CD4-positive, alpha-beta T cell (primary cell): Measurements from ENCODE around the gene PCSK2. TPM values are rescaled to one million over a fixed set of nuclear protein-coding genes. Genes with fewer than 3 reads are reported as not detected.

Experiments
- ATAC-seq: fragments of 200-7000 bp; cut with Tn5 transposase; one replicate; pipeline ENCODE4 v1.10.0; 2022; ENCODE audit warnings: mild to moderate bottlenecking; ENCODE audit not compliant: poor library complexity
- CTCF ChIA-PET: fragments of 350-600 bp; sonication (Branson Sonifier 250); formaldehyde crosslinking; loops from one replicate; lab custom pipeline; 2021; ENCODE audit warnings: antibody characterized with exemption, inconsistent platforms; lab: Charles Lee
- POLR2A ChIA-PET: fragments of 350-600 bp; sonication (Branson Sonifier 250); formaldehyde crosslinking; loops from one replicate; lab custom pipeline; 2021; ENCODE audit warnings: antibody characterized with exemption, inconsistent platforms; lab: Charles Lee
- DNase-seq, 14 experiments: peaks; one replicate each; pipeline ENCODE4 v3.0.0-alpha.2; 2013 to 2020; ENCODE audit warnings: mixed read lengths in 2 of 14
- H3K27ac ChIP-seq, 2 donors: one replicate each; pipeline versions ENCODE4 v1.5.1 to v1.7.0; 2013; ENCODE audit warnings: low read length in 2 of 2, low read depth in 1 of 2, mild to moderate bottlenecking in 1 of 2
- H3K27me3 ChIP-seq, 2 experiments: 1 replicate in 1 of 2; 2 replicates in 1 of 2; pipeline versions ENCODE4 v1.6.1 to v1.7.0; 2013; ENCODE audit warnings: low read length in 2 of 2, control low read depth in 1 of 2, mild to moderate bottlenecking in 1 of 2, moderate library complexity in 1 of 2; ENCODE audit not compliant: insufficient read depth in 2 of 2, control insufficient read depth in 1 of 2
- H3K36me3 ChIP-seq: one replicate; pipeline ENCODE4 v1.6.1; 2013; ENCODE audit warnings: low read length, control low read depth; ENCODE audit not compliant: insufficient read depth
- H3K4me1 ChIP-seq: one replicate; pipeline ENCODE4 v1.6.1; 2013; ENCODE audit warnings: low read length, control low read depth; ENCODE audit not compliant: insufficient read depth
- H3K4me3 ChIP-seq: one replicate; pipeline ENCODE4 v1.5.1; 2013; ENCODE audit warnings: mild to moderate bottlenecking, low read length, moderate library complexity
- H3K9me3 ChIP-seq, 2 experiments: 1 replicate in 1 of 2; 2 replicates in 1 of 2; pipeline versions ENCODE4 v1.6.1 to v1.7.0; 2013; ENCODE audit warnings: low read length in 2 of 2, mild to moderate bottlenecking in 2 of 2, control low read depth in 1 of 2, moderate library complexity in 1 of 2; ENCODE audit not compliant: control insufficient read depth in 1 of 2, insufficient read depth in 1 of 2
- H3K27ac Mint-ChIP-seq: one replicate; pipeline ENCODE4 v1.8.0; 2020; ENCODE audit warnings: mixed read lengths
- H3K27me3 Mint-ChIP-seq: one replicate; pipeline ENCODE4 v1.8.0; 2021; ENCODE audit warnings: mixed read lengths
- H3K36me3 Mint-ChIP-seq: one replicate; pipeline ENCODE4 v1.8.0; 2021; ENCODE audit warnings: low read depth, mixed read lengths
- H3K4me1 Mint-ChIP-seq: one replicate; pipeline ENCODE4 v1.8.0; 2021; ENCODE audit warnings: low read depth, mixed read lengths
- H3K4me3 Mint-ChIP-seq: one replicate; pipeline ENCODE4 v1.8.0; 2020; ENCODE audit warnings: mild to moderate bottlenecking, mixed read lengths
- H3K9me3 Mint-ChIP-seq: one replicate; pipeline ENCODE4 v1.8.0; 2020; ENCODE audit warnings: mixed read lengths
- CTCF ChIP-seq: fragments of 200-600 bp; IDR thresholded peaks from one replicate; pipeline ENCODE4 v1.8.0; 2022; ENCODE audit warnings: antibody characterized with exemption, mild to moderate bottlenecking
- intact Hi-C, 2 experiments: fragments of 100-400 bp; cut with DNase I in 1 of 2; cut with micrococcal nuclease in 1 of 2; formaldehyde crosslinking; loops; one replicate each; pipeline versions ENCODE4 v1.15.1 to v1.9.0; 2023 to 2025; cut with DNase I, micrococcal nuclease
- total RNA-seq, 174 experiments: library from RNA in 2 of 174; stranded (reverse) in 2 of 174; gene quantifications; one replicate each; pipeline ENCODE4 v1.2.3 and lab custom pipeline; 2021 to 2026

PCSK2 gene
- total RNA-seq, 2 experiments from 2014 or later: not detected

- no peak for ATAC-seq
- Histone ChIP-seq H3K4me1 (no peaks in the 10 kb centered on the region), H3K4me3 (no peak overlapping the region), H3K36me3 (no peaks in the 10 kb centered on the region), H3K9me3 (peaks cover 0 to 4% of the 10 kb centered on the region in 2 experiments), H3K27ac (no peak overlapping the region), H3K27me3 (no peaks in the 10 kb centered on the region)
- DNase-seq: no peak
- TF ChIP-seq CTCF: no peak
- no peaks in the 10 kb centered on the region for H3K4me1 Mint-ChIP-seq
- intact Hi-C loops: no loop called here
- ChIA-PET CTCF (no interaction called here), POLR2A (no interaction called here)
- H3K36me3 Mint-ChIP-seq: no peaks in the 10 kb centered on the region
- no peak overlapping the region for H3K4me3 Mint-ChIP-seq
- H3K9me3 Mint-ChIP-seq: no peaks in the 10 kb centered on the region
- no peak overlapping the region for H3K27ac Mint-ChIP-seq
- H3K27me3 Mint-ChIP-seq: peaks cover 18% of the 10 kb centered on the region
These were observed 147.2 kb downstream of the PCSK2 start for GRCh38 chr20:17374086-17374485.

GRCh38 chr20:17376031-17376430 is 149.2 kb downstream of the PCSK2 start:
- CTCF ChIA-PET: interaction anchor here (1.5 kb wide), 1 partner anchor 9 kb away, joined by 3 read pairs; no protein-coding TSS in a partner anchor
- H3K4me3 Mint-ChIP-seq: no peak overlapping the region
- Histone ChIP-seq H3K27ac (no peak overlapping the region), H3K36me3 (no peaks in the 10 kb centered on the region), H3K4me1 (no peaks in the 10 kb centered on the region), H3K4me3 (no peak overlapping the region), H3K27me3 (no peaks in the 10 kb centered on the region), H3K9me3 (peaks cover 0 to 4% of the 10 kb centered on the region in 2 experiments)
- intact Hi-C loops: no loop called here
- H3K27ac Mint-ChIP-seq: no peak overlapping the region
- H3K9me3 Mint-ChIP-seq: no peaks in the 10 kb centered on the region
- ATAC-seq (no peak), DNase-seq (no peak)
- peaks cover 2% of the 10 kb centered on the region for H3K27me3 Mint-ChIP-seq
- no peaks in the 10 kb centered on the region for H3K4me1 Mint-ChIP-seq
- TF ChIP-seq CTCF: no peak
- POLR2A ChIA-PET: no interaction called here
- no peaks in the 10 kb centered on the region for H3K36me3 Mint-ChIP-seq

- H3K9me3 Mint-ChIP-seq: no peaks in the 10 kb centered on the region
- no peaks in the 10 kb centered on the region for H3K27me3 Mint-ChIP-seq
- H3K4me1 Mint-ChIP-seq: no peaks in the 10 kb centered on the region
- POLR2A ChIA-PET: no interaction called here
- H3K27ac ChIP-seq: no peak overlapping the region
- DNase-seq: no peak
- CTCF ChIA-PET: no interaction called here
- H3K4me1 ChIP-seq: no peaks in the 10 kb centered on the region
- no peak for ATAC-seq
- H3K9me3 ChIP-seq: peaks cover 0 to 4% of the 10 kb centered on the region in 2 experiments
- H3K36me3 Mint-ChIP-seq: no peaks in the 10 kb centered on the region
- TF ChIP-seq CTCF: no peak
- H3K4me3 Mint-ChIP-seq: no peak overlapping the region
- H3K27me3 ChIP-seq: no peaks in the 10 kb centered on the region
- no peaks in the 10 kb centered on the region for H3K36me3 ChIP-seq
- intact Hi-C loops: no loop called here
- H3K4me3 ChIP-seq: no peak overlapping the region
- H3K27ac Mint-ChIP-seq: no peak overlapping the region
These were observed 150.4 kb downstream of the PCSK2 start for GRCh38 chr20:17377231-17377630.
